HG03575 (cell line): Measurements from ENCODE around the gene DRC1.
"Not testable (repeated sequence)": the region's sequence is repeated elsewhere in the genome, so short reads cannot be mapped to it uniquely, and the experiment has no call there.

Experiments
- ATAC-seq: cut with Tn5 transposase; IDR thresholded peaks from one replicate; pipeline ENCODE4 v1.9.1; 2021; ENCODE audit not compliant: unreplicated experiment, insufficient number of reproducible peaks, low FRiP score; ENCODE audit errors: extremely low read depth

DRC1 gene

DNA sequence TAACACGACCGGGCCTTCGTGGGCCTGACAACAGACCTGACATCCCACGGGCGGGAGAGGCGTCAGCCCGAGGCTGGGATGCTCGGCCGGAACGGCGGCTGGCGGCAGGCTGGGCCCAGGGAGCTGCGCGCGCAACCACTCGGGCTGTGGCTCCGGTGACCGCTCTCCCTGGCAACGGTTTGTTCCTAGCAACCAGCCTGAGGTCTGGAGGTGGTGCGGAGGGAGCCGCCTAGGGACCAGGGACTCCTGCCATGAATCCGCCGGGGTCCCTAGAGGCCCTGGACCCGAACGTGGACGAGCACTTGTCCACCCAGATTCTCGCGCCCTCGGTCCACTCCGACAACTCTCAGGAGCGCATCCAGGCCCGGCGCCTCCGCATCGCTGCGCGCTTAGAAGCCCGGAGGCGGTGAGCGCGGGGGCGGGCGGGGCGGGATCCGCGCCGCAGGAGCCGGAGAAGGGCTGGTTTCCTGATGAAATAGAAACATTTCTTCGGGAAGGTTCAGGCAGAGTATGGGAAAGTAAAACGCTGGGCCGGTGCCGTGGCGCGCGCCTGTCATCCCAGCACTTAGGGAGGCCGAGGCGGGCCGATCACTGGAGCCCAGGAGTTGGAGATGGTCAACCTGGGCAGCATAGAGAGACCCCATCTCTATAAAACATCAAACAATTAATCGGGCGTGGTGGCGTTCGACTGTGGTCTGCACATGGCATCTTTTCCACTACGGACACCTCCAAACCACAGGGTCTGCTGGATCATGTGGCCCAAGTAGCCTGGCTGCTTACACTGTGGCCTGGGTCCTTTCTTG, at the start of gene DRC1:
Gene DRC1 (plus strand): TSS at position 182 of the 803 bp plus-strand sequence. CDS start 70 bp downstream, at position 252.
- no peak for ATAC-seq

- ATAC-seq, result no peak
These were observed 48.8 kb upstream of the DRC1 start for GRCh38 chr2:26352892-26353291.

DNA sequence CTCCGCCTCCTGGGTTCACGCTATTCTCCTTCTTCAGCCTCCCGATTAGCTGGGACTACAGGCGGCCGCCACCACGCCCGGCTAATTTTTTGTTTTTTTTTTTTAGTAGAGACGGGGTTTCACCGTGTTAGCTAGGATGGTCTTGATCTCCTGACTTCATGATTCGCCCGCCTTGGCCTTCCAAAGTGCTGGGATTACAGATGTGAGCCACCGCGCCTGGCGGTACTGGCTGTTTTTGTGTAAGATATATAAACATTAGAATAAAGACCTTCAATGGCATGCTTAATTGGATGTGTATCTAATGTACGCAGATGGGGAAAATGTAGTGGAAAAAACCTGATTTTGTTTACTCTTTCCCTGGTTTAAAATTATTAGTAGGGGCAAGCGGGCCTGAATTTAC, 47.3 kb upstream of the DRC1 start:
- not testable (repeated sequence) for ATAC-seq

- ATAC-seq, result no peak
These were observed 46.4 kb upstream of the DRC1 start for GRCh38 chr2:26355038-26355995.

GRCh38 chr2:26356111-26356510, 45.6 kb upstream of the DRC1 start:
- ATAC-seq, result no peak

- no peak for ATAC-seq
These were observed 44.9 kb upstream of the DRC1 start for GRCh38 chr2:26356771-26357170.

- ATAC-seq, result no peak
These were observed 41.7 kb upstream of the DRC1 start for GRCh38 chr2:26359886-26360473.

GRCh38 chr2:26363323-26363722, 38.4 kb upstream of the DRC1 start:
- no peak for ATAC-seq

DNA sequence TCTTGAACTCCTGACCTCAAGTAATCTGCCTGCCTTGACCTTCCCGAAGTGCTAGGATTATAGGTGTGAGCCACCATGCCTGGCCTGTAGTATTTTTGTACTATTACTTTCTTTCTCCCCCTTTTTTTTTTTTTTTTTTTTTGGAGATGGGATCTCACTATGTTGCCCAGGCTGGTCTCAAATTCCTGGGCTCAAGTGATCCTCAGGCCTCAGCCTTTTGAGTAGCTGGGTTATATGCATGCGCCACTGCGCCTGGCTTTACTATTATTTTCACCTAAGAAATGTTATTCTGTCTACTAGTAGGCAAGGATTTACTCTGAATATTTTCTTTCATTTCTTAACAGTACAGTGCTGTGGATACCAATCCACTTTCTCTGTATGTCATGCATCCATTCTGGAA, 37.8 kb upstream of the DRC1 start:
- ATAC-seq, result no peak

DNA sequence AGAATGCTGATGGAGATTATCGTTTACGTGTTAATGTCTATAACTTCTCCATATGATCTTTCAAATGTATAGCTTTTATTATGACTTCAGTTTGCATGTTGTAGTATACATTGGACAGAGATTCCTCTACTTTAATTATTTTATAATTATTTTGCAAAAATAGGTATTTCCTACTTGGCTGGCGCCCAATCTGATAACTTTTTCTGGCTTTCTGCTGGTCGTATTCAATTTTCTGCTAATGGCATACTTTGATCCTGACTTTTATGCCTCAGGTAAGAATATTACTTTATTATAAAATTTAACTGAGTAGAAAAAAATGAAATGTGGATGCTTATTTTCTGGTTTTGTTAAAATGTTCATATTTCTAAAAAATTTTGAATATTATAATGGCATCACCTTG, 37.1 kb upstream of the DRC1 start:
- ATAC-seq, result no peak

DNA sequence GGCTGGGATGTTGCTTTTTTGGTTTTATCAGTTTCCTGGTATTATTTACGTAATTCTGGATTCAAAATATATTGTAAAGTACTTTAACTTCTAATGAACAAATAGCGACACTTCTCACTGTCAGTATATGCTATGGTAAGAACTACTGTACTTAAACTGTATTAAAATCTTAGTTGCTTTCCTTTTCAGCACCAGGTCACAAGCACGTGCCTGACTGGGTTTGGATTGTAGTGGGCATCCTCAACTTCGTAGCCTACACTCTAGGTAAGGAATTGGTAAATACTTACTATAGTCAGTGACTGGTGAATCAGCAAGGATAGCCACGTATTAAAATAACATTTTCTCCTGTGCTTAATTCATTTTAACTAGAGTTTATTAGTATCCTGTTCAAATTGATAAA, 34.8 kb upstream of the DRC1 start:
- no peak for ATAC-seq

GRCh38 chr2:26369664-26370063, 32.1 kb upstream of the DRC1 start:
- ATAC-seq, result not testable (repeated sequence)

DNA sequence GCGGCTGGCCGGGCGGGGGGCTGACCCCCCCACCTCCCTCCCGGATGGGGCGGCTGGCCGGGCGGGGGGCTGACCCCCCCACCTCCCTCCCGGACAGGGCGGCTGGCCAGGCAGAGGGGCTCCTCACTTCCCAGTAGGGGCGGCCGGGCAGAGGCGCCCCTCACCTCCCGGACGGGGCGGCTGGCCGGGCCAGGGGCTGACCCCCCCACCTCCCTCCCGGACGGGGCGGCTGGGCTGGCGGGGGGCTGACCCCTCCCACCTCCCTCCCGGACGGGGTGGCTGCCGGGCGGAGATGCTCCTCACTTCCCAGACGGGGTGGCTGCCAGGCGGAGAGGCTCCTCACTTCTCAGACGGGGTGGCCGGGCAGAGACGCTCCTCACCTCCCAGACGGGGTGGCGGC, 30.8 kb upstream of the DRC1 start:
- ATAC-seq, result not testable (repeated sequence)

GRCh38 chr2:26376799-26377198, 24.9 kb upstream of the DRC1 start:
- ATAC-seq, result no peak

DNA sequence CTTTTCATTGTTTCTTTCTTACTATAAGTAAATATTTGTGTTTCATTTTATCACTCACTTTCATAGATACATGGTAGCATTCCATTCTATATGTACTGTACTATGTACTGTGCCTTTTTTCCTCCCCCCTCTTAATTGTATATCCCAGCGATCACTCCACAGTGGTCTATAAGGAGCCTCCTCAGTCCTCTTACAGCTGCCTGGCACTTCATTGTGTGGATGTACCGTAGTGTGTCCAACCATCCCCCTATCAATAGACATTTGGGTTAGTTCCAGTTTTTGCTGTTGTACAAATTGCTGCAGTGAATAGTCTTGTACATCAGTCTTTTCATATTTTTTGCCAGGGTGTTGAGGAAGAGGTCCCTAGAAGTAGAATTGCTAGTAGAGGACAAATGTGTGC, 21.4 kb upstream of the DRC1 start:
- no peak for ATAC-seq

DNA sequence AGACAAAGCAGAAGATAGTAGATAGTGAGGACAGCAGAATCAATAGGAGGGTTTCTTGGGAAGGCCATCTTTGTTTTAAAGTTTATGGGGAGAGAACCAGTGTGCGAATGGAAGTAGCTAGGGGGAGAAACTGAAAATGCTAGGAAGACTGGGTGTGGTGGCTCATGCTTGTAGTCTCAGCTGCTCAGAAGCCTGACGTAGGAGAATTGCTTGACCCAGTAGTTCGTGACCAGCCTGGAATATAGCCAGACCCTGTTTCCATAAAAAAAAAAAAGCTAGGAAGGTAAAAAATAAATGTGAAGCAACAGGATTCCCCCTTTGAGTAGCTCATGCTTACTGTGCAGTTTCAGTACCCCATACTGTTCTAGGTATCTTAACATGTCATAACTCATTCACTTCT, 19.2 kb upstream of the DRC1 start:
- ATAC-seq, result no peak

DNA sequence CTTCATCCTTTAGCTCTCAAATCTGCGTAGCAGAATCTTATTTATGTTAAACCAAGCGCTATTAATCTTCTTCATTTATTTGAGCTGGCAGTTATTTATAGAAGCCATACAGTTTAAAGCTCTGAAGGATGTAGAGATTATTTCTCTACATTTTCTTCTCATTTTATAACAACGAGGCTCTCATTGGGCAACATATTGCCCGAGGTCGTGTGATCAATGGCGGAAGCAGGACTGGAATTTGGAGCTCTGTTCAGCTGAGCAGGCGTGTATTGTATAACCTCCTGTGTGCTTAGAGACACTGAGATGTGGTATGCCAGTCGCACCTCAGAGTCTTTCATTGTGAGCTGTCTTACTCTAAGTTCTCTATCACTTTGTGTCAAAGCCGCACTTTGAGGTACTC, 17.5 kb upstream of the DRC1 start:
- no peak for ATAC-seq

DNA sequence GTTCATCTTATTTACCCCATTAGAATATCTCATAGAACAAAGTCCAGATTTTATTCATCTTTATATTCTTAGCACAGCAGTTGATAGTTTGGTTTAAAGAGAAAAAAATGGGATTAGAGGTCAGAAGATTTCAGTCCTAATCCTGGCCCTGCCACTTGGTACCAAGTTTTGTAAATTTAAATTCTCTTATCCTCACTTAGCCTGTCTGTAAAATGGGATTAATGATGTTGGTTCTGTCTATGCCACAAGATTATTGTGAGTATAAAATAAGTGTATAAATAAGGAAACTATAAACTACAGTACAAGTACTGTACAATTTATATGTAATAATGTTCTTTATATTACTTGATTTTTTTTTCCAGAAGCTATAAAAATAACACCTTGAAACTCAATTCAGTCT, 17.1 kb upstream of the DRC1 start:
- ATAC-seq, result no peak

DNA sequence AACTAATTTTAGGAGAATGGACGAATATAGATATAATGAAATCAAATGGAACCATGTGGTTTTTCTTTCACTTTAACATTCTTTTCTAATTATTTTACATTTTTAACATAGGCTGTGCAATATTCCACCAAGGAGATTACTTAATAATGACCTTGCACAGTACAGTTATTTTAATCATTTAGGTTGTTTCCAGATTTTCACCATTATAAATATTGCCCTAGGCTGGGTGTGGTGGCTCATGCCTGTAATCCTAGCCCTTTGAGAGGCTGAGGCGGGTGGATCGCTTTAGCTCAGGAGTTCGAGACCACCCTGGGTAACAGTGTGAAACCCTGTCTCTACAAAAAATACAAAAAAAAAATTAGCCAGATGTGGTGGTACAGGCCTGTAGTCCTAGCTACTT, 14.5 kb upstream of the DRC1 start:
- no peak for ATAC-seq

- no peak for ATAC-seq
These were observed 7.0 kb upstream of the DRC1 start for GRCh38 chr2:26394694-26395093.
